GM12878 (cell line): ENCODE measurements around the gene PCP2. TPM values are rescaled to one million over a fixed set of nuclear protein-coding genes. Genes with fewer than 3 reads are reported as not detected.

Experiments
- CBFB ChIP-seq: IDR thresholded peaks from 2 replicates; pipeline ENCODE4 v1.6.1; 2016; ENCODE audit warnings: antibody characterized with exemption, low read depth
- ESRRA ChIP-seq: IDR thresholded peaks from 2 replicates; pipeline ENCODE4 v1.6.1; 2012; ENCODE audit warnings: mild to moderate bottlenecking, low read length, improper control_type of control experiment
- ETV6 ChIP-seq, 2 experiments: fragments of 450-650 bp in 1 of 2; IDR thresholded peaks in 1 of 2; conservative IDR thresholded peaks in 1 of 2; 2 replicates each; pipeline ENCODE4 v1.6.1; 2014; ENCODE audit warnings: antibody characterized with exemption in 1 of 2, borderline replicate concordance in 1 of 2, low read depth in 1 of 2, mild to moderate bottlenecking in 1 of 2, moderate library complexity in 1 of 2
- HDGF ChIP-seq: fragments of 450-650 bp; IDR thresholded peaks from 2 replicates; pipeline ENCODE4 v1.6.1; 2016; ENCODE audit warnings: antibody characterized with exemption
- MEF2A ChIP-seq: IDR thresholded peaks from 2 replicates; pipeline ENCODE4 v1.6.1; 2011; ENCODE audit warnings: low read depth, mild to moderate bottlenecking, low read length, moderate library complexity; ENCODE audit not compliant: insufficient read depth
- PBX3 ChIP-seq: IDR thresholded peaks from 2 replicates; pipeline ENCODE4 v1.6.1; 2011; ENCODE audit warnings: mild to moderate bottlenecking, low read depth, low read length, moderate library complexity; ENCODE audit not compliant: insufficient replicate concordance
- PRDM15 ChIP-seq: fragments of 450-650 bp; formaldehyde crosslinking; IDR thresholded peaks from 2 replicates; pipeline ENCODE4 v1.4.0; 2020; ENCODE audit warnings: mild to moderate bottlenecking, moderate library complexity
- RCOR1 ChIP-seq: conservative IDR thresholded peaks from 2 replicates; pipeline ENCODE4 v1.6.1; 2012; ENCODE audit warnings: low read depth, low read length, improper control_type of control experiment
- RELB ChIP-seq: fragments of 450-650 bp; IDR thresholded peaks from 2 replicates; pipeline ENCODE4 v1.6.1; 2017; ENCODE audit warnings: low read depth, mild to moderate bottlenecking, moderate library complexity
- RUNX3 ChIP-seq: IDR thresholded peaks from 2 replicates; pipeline ENCODE4 v1.6.1; 2012; ENCODE audit warnings: low read length, inconsistent platforms
- SIN3A ChIP-seq: IDR thresholded peaks from 2 replicates; pipeline ENCODE4 v1.6.1; 2012; ENCODE audit warnings: low read depth, low read length, improper control_type of control experiment
- WRNIP1 ChIP-seq: IDR thresholded peaks from 2 replicates; pipeline ENCODE4 v1.6.1; 2011; ENCODE audit warnings: low read depth, low read length, improper control_type of control experiment, borderline replicate concordance
- ZBTB40 ChIP-seq: fragments of 450-650 bp; IDR thresholded peaks from 2 replicates; pipeline ENCODE4 v1.6.1; 2016; ENCODE audit warnings: mild to moderate bottlenecking, moderate library complexity, borderline replicate concordance
- ZNF384 ChIP-seq: IDR thresholded peaks from 2 replicates; pipeline ENCODE4 v1.6.1; 2012; ENCODE audit warnings: low read depth, mild to moderate bottlenecking, low read length, improper control_type of control experiment, borderline replicate concordance
- polyA plus RNA-seq, 11 experiments: library from polyadenylated mRNA; depleted of rRNA in 4 of 11; unstranded in 6 of 11; stranded (reverse) in 5 of 11; fragments of >200 nt; fragmentation: Nextera tagmentation in 4 of 11; fragmentation: Illumina TruSeq in 1 of 11; extraction: Ambion mirVana in 4 of 11; extraction: Trizol in 1 of 11; gene quantifications; 1 replicate in 1 of 11; 2 replicates in 10 of 11; pipeline versions ENCODE4 v1.2.1 to v1.2.3, GENCODE V29; 2011 to 2016; ENCODE audit warnings: inconsistent platforms in 2 of 11, missing spikeins in 2 of 11, low read depth in 1 of 11
- total RNA-seq, 4 experiments: library from RNA; depleted of rRNA in 3 of 4; stranded (reverse); fragments of >200 nt in 3 of 4; fragmentation: Illumina TruSeq in 1 of 4; extraction: Trizol in 1 of 4; gene quantifications; 2 replicates each; pipeline versions ENCODE4 v1.2.1 to v1.2.3, GENCODE V29; 2013 to 2021
- TF ChIP-seq, protein P1 (sequence below): fragments of 450-650 bp; IDR thresholded peaks from 2 replicates; pipeline ENCODE4 v1.6.1; 2018; ENCODE audit warnings: borderline replicate concordance, mild to moderate bottlenecking; ENCODE audit not compliant: partially characterized antibody

Gene PCP2
- total and polyA plus RNA-seq, 10 of the 15 experiments (the other 5 are each of a cell fraction or from before 2014, with no cell fraction given): 0.10 to 0.62 (median 0.31) TPM; not detected in 5

DNA sequence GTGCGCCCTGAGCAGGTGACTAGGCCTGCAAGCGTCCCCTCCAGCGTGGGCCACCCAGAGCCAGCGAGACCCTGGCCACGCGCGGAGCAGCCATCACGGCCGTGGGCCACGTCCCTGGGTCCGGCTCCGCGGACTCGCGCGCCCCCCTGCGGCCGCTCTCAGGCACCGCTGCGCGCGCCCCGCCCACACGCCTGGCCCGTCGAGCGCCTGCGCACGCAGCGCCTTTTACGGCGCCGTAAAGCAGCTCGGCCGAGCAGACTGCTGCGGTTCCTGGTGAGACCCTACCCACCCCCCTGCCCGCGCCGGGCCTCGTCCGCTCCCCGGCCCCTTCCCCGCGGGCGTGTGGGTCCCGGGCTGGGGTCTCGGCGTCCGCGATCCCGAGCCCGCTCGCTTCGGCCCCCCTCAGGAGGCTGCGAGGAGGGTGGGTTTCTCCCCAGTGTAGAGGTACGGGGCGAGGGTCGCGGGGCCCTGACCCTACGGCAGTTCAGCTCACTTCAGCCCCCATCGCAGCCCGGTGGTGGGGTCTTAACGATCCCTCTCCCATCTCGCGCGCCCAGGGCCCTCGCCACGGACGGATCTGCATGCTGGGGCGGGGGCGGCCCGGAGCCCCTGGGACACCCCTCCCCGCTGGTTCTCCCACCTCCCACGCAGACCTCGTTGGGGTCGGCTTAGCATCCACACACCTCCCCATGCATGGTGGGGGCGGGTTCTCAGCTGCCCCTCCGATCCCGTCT lies 47.3 kb upstream of the PCP2 start, which contains the start of gene TRAPPC5 (continued):
- TF ChIP-seq, protein P1, sequence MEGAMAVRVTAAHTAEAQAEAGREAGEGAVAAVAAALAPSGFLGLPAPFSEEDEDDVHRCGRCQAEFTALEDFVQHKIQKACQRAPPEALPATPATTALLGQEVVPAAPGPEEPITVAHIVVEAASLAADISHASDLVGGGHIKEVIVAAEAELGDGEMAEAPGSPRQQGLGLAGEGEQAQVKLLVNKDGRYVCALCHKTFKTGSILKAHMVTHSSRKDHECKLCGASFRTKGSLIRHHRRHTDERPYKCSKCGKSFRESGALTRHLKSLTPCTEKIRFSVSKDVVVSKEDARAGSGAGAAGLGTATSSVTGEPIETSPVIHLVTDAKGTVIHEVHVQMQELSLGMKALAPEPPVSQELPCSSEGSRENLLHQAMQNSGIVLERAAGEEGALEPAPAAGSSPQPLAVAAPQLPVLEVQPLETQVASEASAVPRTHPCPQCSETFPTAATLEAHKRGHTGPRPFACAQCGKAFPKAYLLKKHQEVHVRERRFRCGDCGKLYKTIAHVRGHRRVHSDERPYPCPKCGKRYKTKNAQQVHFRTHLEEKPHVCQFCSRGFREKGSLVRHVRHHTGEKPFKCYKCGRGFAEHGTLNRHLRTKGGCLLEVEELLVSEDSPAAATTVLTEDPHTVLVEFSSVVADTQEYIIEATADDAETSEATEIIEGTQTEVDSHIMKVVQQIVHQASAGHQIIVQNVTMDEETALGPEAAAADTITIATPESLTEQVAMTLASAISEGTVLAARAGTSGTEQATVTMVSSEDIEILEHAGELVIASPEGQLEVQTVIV: peak; percentile 98
- no peak for TF ChIP-seq ZNF384
- TF ChIP-seq PRDM15 (CRISPR knock-in tag): no peak
- TF ChIP-seq SIN3A: 0 out of 2 replicates have a peak, but pooled peaks have one; percentile 32
- no peak for TF ChIP-seq ZBTB40
- TF ChIP-seq WRNIP1: no peak
- TF ChIP-seq MEF2A: 0 out of 2 replicates have a peak, but pooled peaks have one; percentile 11
- no peak for TF ChIP-seq PBX3
- peak; percentile 57 for TF ChIP-seq RUNX3
- TF ChIP-seq RCOR1: no peak
- TF ChIP-seq RELB: no peak
- TF ChIP-seq ESRRA: no peak
- TF ChIP-seq CBFB: no peak
- no peak for TF ChIP-seq ETV6 (conservative IDR thresholded peaks at IDR 0.05 in 1 of 2, IDR thresholded peaks at IDR 0.05 in 1 of 2; ENCODE audit: borderline replicate concordance in 1 of 2, low read depth in 1 of 2)
- no peak for TF ChIP-seq HDGF
